ES-I3 (cell line): ENCODE data around the gene LRRC66.
A peak's percentile ranks its signal among the peaks of the same experiment; 100 is the strongest.

Experiments
- H3K36me3 ChIP-seq: 2 replicates; pipeline ENCODE4 v1.6.1; 2013; ENCODE audit warnings: mild to moderate bottlenecking, low read length, control low read depth, moderate library complexity; ENCODE audit not compliant: insufficient read depth
- H3K4me1 ChIP-seq: 2 replicates; pipeline ENCODE4 v1.6.1; 2013; ENCODE audit warnings: mild to moderate bottlenecking, control low read depth, low read length; ENCODE audit not compliant: insufficient read depth
- H3K9ac ChIP-seq: 2 replicates; pipeline ENCODE4 v1.6.1; 2013; ENCODE audit warnings: low read depth, mild to moderate bottlenecking, low read length, moderate library complexity
- H3K9me3 ChIP-seq: 2 replicates; pipeline ENCODE4 v1.6.1; 2013; ENCODE audit warnings: mild to moderate bottlenecking, low read length, moderate library complexity; ENCODE audit not compliant: control insufficient read depth, insufficient read depth

The LRRC66 gene, protein sequence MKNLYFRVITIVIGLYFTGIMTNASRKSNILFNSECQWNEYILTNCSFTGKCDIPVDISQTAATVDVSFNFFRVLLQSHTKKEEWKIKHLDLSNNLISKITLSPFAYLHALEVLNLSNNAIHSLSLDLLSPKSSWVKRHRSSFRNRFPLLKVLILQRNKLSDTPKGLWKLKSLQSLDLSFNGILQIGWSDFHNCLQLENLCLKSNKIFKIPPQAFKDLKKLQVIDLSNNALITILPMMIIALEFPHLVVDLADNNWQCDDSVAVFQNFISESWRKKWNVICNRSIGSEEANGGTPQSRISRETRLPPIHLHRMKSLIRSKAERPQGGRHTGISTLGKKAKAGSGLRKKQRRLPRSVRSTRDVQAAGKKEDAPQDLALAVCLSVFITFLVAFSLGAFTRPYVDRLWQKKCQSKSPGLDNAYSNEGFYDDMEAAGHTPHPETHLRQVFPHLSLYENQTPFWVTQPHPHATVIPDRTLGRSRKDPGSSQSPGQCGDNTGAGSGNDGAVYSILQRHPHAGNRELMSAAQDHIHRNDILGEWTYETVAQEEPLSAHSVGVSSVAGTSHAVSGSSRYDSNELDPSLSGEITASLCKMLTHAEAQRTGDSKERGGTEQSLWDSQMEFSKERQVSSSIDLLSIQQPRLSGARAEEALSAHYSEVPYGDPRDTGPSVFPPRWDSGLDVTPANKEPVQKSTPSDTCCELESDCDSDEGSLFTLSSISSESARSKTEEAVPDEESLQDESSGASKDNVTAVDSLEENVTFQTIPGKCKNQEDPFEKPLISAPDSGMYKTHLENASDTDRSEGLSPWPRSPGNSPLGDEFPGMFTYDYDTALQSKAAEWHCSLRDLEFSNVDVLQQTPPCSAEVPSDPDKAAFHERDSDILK

DNA sequence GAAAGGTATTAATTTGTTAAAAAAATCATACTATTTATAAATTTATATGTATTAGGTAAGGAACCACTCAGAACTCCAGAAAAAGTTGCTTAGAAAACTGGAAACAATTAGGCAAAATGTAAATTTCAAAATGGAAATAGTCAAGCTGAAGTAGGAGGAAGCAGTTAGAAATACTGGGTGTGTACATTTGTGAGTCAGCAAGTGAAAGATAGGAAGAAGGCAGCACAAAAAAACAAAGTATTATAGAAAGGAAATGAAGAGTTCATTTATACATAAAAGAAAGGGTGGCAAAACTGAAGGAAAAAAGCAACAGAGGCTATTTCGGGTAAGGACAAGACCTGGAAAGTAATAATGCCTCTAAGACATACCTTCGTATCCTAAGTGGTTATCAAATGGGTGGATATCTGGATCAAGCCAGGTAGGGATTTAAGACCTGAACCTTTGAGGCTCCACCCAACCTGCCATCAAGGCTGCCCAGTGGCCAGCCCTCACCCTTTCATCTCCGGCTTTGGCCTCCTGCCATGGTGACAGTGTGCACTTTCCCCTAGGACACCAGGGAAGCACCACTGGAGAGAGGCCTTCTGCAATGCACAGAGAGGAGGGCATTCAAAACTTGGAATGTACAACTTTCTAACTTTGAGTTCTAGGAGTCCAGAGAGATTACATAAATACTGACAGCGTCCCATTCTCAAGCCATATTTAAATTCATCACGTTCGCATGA is at the start of gene LRRC66:
Gene LRRC66, minus strand, starts transcription at position 428 of the 722 bp plus-strand sequence. CDS start 2,750 bp downstream, outside the sequence.
- no peaks in the 10 kb centered on the region for H3K4me1 ChIP-seq
- H3K36me3 ChIP-seq: no peaks in the 10 kb centered on the region; the same call in 1 of the 2 replicates
- H3K9me3 ChIP-seq: no peaks in the 10 kb centered on the region
- H3K9ac ChIP-seq: no peak within 1 kb of the TSS

DNA sequence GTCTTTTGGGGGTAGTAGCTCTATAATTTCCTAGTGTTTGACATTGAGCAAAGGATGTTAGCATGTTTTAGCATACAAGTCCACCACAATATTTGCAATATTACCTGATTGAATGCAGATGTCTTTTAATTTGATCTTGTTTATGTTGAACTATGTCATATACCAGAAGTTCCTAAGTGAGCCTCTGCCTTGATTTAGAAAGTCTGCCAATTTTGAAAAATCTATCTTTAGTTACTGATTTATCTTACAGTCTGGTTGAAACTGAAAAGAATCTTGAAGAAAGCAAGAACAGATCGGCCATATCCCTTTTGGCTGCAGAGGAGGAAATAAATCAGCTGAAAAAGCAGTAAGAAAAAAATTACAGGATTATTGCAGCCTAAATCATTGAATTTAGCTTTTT is 49.4 kb upstream of the LRRC66 start:
- H3K4me1 ChIP-seq: no peaks in the 10 kb centered on the region
- H3K9me3 ChIP-seq: no peaks in the 10 kb centered on the region
- H3K36me3 ChIP-seq: no peaks in the 10 kb centered on the region
- no peak overlapping the region for H3K9ac ChIP-seq

DNA sequence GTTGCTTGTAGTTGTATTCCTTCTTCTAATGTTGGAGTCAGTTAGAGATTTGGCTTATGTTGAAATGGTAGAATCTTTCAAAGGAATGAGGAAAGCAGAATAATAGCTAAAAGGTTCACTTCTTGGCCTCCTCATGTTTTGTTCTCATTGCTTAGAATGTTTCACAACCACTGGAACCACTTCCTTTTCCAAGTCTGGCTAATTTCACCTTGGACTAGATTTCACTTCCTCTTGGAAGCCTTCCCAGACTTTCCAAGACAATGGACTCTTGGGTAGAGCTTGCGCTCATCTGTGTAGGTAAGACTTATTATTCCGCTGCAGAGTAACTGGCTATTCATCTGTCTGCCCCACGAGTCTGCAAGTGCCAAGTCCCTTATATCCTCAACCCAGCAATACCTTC is 39.2 kb upstream of the LRRC66 start:
- Histone ChIP-seq H3K4me1 (no peaks in the 10 kb centered on the region), H3K36me3 (no peaks in the 10 kb centered on the region), H3K9me3 (no peaks in the 10 kb centered on the region), H3K9ac (no peak overlapping the region)

DNA sequence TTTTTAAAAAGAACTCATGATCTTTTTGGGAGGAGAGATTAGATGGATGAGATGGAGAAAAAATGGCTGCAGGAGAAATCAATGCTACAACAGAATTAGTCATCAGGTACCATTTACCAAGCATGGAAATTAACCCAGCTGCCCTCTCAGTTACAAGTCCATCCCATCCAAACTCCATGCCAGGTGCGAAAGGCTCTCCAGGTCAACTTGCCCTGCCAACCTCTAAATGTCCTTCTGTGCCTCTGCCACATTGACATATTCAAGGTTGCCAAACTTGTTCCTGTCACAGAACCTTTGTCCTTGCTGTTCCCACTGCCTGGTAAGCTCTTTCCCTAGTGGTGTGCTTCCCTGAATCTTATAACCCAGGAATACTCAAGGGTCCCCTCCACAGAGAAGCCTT is 38.1 kb upstream of the LRRC66 start:
- Histone ChIP-seq H3K36me3 (no peaks in the 10 kb centered on the region), H3K9ac (no peak overlapping the region), H3K4me1 (no peaks in the 10 kb centered on the region), H3K9me3 (no peaks in the 10 kb centered on the region)

DNA sequence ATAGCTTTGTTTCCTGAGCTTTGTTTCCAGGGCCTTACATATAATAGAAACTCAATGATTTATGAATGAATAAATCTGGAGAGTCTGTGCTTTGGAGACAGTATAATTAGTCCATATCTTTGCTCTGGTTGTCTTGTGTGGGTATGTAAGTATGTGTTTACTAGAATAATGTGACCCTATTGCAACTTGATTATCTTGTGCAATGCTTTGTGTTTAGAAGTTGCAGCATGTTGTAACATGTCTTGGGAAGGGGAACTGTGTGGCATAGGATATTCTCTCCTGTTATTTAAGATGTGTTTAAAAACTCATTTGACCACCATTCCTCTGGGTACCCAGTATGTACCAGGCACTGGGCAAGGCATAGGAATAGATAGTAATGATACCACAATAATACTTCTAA is 37.0 kb upstream of the LRRC66 start:
- no peak overlapping the region for H3K9ac ChIP-seq
- H3K4me1 ChIP-seq: peaks cover 5% of the 10 kb centered on the region
- H3K9me3 ChIP-seq: no peaks in the 10 kb centered on the region
- no peaks in the 10 kb centered on the region for H3K36me3 ChIP-seq

DNA sequence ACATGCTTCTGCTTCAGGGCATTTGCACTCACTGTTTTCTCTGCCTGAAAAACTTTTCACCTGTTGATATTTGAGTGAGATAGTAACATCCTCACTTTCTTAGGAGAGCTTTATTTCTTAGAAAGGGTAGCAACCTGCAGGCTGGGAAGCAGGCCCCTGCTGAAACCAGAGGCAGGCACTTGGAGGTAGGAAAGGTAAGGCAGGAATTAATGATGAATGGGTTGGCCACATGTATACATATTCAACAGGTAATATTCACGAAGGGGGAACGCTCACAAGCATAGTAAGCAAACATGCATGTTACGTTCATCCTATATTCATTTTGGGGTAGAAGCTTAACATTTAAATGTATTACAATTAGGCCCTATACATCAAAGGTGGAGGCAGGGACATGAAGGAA is 34.1 kb upstream of the LRRC66 start:
- no peak overlapping the region for H3K9ac ChIP-seq
- H3K4me1 ChIP-seq: peaks cover 5% of the 10 kb centered on the region
- 0 out of 2 replicates have a peak, but pooled peaks cover 2% of the 10 kb centered on the region for H3K9me3 ChIP-seq
- no peaks in the 10 kb centered on the region for H3K36me3 ChIP-seq

DNA sequence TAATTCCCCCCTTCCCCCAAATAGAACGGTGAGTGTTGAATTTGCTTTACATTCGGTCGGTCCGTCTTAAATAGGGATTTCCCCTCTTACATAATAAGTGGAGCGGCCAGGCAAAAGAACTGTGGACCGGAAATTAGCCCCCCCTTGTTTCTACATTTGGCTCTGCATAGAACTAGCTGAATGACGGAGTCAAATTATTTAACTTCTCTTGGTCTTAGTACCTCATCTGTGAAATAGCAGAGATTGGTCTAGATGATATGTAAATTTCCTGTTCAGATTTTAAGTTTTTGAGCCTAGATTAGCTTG is 32.3 kb upstream of the LRRC66 start:
- 0 out of 2 replicates have a peak, but pooled peaks cover 3% of the 10 kb centered on the region for H3K9me3 ChIP-seq
- no peaks in the 10 kb centered on the region for H3K36me3 ChIP-seq
- H3K4me1 ChIP-seq: peaks cover 5% of the 10 kb centered on the region
- peak overlapping the region; percentile 79 for H3K9ac ChIP-seq

DNA sequence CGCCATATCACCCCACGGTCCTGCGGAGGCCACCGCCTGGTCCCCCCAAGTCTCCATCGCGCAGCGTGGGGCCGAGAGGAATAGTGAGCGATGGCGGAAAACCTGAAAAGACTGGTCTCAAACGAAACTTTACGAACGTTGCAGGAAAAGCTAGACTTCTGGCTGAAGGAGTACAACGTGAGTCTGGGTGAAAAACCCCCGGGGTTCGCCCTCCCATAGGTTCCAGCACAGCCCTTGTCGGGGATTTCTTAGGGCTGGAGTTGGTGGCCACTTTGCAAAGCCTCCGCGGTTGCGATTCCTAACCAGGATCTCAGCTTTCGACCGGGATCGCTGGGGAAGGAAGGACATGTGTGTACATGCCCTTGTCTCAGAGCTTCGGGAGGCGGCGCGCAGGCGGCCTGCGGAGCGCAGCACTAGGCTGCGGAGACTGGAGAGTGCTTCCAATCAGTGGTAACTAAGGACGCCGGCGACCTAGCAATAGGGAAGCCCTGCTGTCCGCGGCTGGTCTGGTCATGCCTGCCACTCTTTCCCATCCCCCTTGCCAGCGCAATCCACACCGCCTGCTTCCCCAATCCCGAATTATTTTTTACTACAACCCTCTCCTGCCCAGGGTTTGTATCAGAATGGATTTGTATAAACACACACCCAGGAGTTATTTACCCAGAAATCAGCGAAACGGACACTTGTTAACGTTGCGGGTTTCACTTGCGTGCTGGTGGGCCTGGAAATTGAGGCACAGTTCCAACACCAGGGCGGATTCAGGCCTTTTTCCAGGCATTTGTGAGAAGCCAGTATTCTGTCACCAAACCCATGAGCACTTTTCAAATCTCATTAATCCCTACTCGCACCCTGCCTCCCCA is 31.7 kb upstream of the LRRC66 start:
- Histone ChIP-seq H3K9me3 (0 out of 2 replicates have a peak, but pooled peaks cover 3% of the 10 kb centered on the region), H3K36me3 (no peaks in the 10 kb centered on the region), H3K4me1 (peaks cover 5% of the 10 kb centered on the region), H3K9ac (peak overlapping the region; percentile 79)

DNA sequence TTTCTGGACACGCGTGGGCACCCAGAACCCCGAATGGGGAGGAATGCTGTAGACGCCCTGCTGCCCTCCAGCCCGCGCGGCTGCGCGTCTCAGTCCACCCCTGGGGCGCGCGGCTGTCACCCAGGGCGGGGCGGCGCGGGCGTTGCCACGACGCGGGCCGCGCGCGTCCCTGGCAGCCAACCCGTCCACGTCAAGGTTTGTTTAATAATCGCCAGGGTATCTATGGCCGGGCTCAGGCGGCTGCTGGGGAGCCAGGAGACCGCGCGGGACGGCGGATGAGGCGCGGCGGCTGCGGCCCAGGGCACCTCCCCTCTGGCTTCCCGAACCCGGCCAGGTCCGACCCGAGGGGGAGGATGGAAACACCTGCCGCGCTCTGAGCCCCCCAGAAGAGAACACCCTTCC is 31.1 kb upstream of the LRRC66 start, which contains the start of gene SPATA18:
Gene SPATA18, plus strand, starts transcription at position 92 of the 402 bp plus-strand sequence. CDS start 401 bp downstream, outside the sequence.
- Histone ChIP-seq H3K4me1 (peaks cover 5% of the 10 kb centered on the region), H3K9me3 (0 out of 2 replicates have a peak, but pooled peaks cover 3% of the 10 kb centered on the region), H3K9ac (peak within 1 kb of the TSS; percentile 79), H3K36me3 (no peaks in the 10 kb centered on the region)

DNA sequence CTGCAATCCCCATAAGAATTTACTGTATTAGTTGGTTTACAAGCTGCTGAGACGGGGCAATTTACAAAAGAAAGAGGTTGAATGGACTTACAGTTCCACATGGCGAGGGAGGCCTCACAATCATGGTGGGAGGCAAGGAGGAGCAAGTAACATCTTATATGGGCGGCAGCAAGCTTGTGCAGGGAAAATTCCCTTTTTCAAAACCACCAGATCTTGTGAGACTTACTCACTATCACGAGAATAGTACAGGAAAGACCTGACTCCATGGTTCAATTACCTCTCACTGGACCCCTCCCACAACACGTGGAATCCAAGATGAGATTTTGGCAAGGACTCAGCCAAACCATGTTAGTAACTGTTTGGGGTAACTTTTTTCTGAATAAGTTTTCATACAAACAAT is 29.1 kb upstream of the LRRC66 start:
- H3K36me3 ChIP-seq: no peaks in the 10 kb centered on the region
- H3K4me1 ChIP-seq: peaks cover 5% of the 10 kb centered on the region
- 0 out of 2 replicates have a peak, but pooled peaks cover 3% of the 10 kb centered on the region for H3K9me3 ChIP-seq
- H3K9ac ChIP-seq: no peak overlapping the region

DNA sequence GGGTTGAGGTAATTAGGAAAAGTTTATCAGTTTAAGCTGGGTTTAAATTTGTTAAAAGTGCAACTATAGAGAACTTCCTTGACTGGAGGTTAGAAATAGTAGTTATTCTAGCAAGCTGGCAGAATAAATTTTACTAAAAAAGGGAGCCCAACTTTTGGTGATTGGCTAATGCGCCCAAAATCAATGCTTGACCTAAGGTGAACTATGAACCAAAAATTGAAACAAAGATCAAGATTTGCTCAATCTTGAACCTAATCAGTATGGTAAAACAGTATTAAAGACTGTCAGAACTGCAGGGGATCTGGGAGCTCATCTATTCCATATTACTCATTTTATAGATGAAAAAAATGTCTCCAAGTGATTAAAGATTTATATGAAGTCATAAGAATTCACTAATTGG is 24.9 kb upstream of the LRRC66 start:
- Histone ChIP-seq H3K9me3 (0 out of 2 replicates have a peak, but pooled peaks cover 3% of the 10 kb centered on the region), H3K4me1 (no peaks in the 10 kb centered on the region), H3K9ac (no peak overlapping the region), H3K36me3 (no peaks in the 10 kb centered on the region)

DNA sequence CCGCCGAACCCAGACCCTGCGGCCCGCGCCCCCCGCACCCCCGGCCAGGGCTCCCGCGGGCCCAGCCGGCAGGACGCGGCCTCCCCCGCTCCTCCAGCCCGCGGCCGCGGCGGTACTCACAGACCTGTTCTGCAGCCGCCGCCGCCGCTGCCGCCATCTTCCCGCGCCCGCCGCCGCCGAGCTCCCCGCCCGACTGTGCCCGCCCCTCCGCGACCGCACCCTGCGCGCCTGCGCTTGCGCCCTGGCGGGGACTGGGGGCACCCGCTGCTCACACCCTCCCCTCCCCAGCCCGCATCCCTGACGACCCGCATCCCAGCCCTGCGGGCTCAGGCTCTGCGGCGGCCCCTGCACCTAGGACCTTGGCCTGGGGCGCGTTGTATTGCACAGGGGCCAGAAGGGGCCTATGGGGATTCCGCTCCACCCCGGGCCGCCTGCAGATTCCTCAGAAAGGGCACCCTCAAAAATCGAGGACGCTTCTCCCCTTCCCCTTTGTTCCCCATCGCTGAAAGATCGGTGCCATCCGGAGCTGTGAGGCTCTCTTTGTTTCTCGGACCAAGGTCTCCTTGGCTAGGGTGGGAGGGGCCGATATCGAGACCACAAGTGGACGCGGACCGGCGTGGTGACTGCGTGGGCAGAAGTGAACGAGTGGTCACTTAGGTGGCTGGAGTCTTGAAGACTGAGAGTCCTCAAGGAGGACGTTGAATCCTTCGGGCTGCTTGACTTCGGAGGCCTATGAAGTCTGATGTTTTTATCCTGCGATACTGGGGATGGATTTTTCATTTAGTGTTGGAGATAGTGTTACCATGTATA is 18.1 kb upstream of the LRRC66 start, which contains the start of gene SGCB:
Gene SGCB, minus strand, starts transcription at position 197 of the 810 bp plus-strand sequence. Its CDS starts 40 bp downstream, at position 157.
- Histone ChIP-seq H3K36me3 (no peaks in the 10 kb centered on the region), H3K9ac (peak within 1 kb of the TSS; percentile 70), H3K9me3 (no peaks in the 10 kb centered on the region), H3K4me1 (peaks cover 3% of the 10 kb centered on the region; the same call in 1 of the 2 replicates)

DNA sequence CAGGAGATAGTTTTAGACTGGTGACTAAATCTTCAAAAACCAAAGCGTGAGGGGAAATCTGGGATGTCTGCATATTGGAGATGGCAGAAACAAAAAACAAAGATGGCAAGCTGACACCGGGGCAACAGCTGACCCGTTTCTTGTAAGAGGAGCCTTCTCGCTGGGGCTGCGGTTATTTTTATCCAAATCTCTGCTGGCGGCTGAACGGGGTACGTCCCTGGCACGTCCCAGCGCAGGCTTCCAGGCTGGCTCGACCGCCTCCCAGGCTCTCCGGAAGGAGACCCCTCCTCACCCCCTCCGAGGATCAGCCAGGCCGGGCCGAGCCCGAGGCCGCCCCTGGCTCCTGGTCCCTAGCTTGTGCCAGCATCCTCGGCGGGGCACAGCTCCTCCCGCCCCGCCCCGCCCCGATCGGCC is 17.5 kb upstream of the LRRC66 start:
- H3K9me3 ChIP-seq: no peaks in the 10 kb centered on the region
- no peaks in the 10 kb centered on the region for H3K36me3 ChIP-seq
- H3K4me1 ChIP-seq: peaks cover 3% of the 10 kb centered on the region; the same call in 1 of the 2 replicates
- peak overlapping the region; percentile 70 for H3K9ac ChIP-seq
